ENCODE results near the gene FAM234A.
"Not testable (repeated sequence)": the region's sequence is repeated elsewhere in the genome, so short reads cannot be mapped to it uniquely, and the experiment has no call there.

The FAM234A gene

DNA sequence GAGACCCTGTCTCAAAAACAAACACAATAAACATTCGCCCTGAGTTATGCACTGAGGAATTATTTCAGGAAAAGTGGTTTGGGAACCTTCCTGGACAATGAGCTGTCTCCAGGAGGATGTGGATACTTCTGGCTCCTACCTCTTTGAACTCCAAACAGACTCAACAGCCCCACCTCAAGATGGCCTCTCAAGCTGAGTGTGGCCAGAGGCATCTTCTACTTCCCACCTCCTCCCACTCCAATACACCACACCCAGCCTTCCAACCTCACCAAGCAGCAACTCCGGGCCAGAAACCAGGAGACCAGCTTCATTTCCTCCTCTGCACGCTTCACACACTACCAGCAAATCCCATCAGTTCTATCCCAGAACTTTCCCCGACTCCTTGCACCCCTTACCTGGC is 42.8 kb upstream of the FAM234A start:
- no peak overlapping the region for H3K4me3 ChIP-seq (ENCODE audit: control insufficient read depth in 1 of 7, extremely low read depth in 1 of 7, insufficient read depth in 4 of 7, low read depth in 2 of 7, low read length in 6 of 7)
- peaks cover 16 to 87% (median 62%) of the 10 kb centered on the region in 4 experiments for H3K36me3 ChIP-seq (ENCODE audit: control insufficient read depth in 4 of 4, insufficient read depth in 4 of 4, low read length in 3 of 4)
- no peak for DNase-seq
- ChIA-PET CTCF (interaction anchor here (0.7 to 2.2 kb wide), 9 partner anchors 10 to 148 kb away, joined by 3 to 5 read pairs (median 4); partner anchors contain the start of gene HBQ1), POLR2A (interaction anchor here (1.4 kb wide), 1 partner anchor 9 kb away, joined by 4 read pairs; no protein-coding TSS in a partner anchor)
- H3K9me3 ChIP-seq (ENCODE audit: control extremely low read depth in 1 of 5, control insufficient read depth in 4 of 5, insufficient read depth in 2 of 5, low read depth in 1 of 5, low read length in 4 of 5) = no peaks in the 10 kb centered on the region
- H3K4me1 ChIP-seq (ENCODE audit: control extremely low read depth in 1 of 4, control insufficient read depth in 4 of 4, insufficient read depth in 4 of 4, low read length in 3 of 4) = peaks cover 0 to 10% (median 7%) of the 10 kb centered on the region in 4 experiments
- WGBS (ENCODE audit: insufficient coverage) = 100% methylated on average over 1 of the region's 4 CpGs
- H3K27me3 ChIP-seq (replicated peaks in 2 of 5; ENCODE audit: control insufficient read depth in 4 of 5, insufficient read depth in 5 of 5, low read length in 4 of 5) = no peaks in the 10 kb centered on the region
- no peak overlapping the region for H3K27ac ChIP-seq (ENCODE audit: insufficient read depth in 1 of 2, low read depth in 1 of 2, low read length in 2 of 2, poor library complexity in 1 of 2, severe bottlenecking in 2 of 2)

DNA sequence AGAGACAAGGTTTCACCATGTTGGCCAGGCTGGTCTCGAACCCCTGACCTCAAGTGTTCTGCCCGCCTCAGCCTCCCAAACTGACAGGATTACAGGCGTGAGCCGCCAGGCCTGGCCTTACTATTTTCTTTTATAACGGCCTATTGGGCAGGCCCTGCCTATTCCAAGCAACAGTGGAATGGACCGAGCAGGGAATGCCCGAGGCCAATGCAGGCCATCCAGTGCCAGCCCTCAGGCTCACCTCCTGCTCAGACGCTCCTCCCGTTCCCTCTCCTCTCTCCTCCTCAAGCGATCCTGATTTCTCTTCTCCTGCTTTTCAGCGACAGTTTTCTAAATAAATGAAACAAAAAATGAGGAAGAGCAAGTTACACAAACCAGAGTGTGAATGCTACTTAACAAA is 41.9 kb upstream of the FAM234A start:
- no peak for DNase-seq
- peaks cover 0 to 10% (median 7%) of the 10 kb centered on the region in 4 experiments for H3K4me1 ChIP-seq (ENCODE audit: control extremely low read depth in 1 of 4, control insufficient read depth in 4 of 4, insufficient read depth in 4 of 4, low read length in 3 of 4)
- no peaks in the 10 kb centered on the region for H3K9me3 ChIP-seq (ENCODE audit: control extremely low read depth in 1 of 5, control insufficient read depth in 4 of 5, insufficient read depth in 2 of 5, low read depth in 1 of 5, low read length in 4 of 5)
- H3K4me3 ChIP-seq (ENCODE audit: control insufficient read depth in 1 of 7, extremely low read depth in 1 of 7, insufficient read depth in 4 of 7, low read depth in 2 of 7, low read length in 6 of 7) = no peak overlapping the region
- ChIA-PET POLR2A (no interaction called here), CTCF (interaction anchor here (1.0 to 2.2 kb wide), 8 partner anchors 9 to 127 kb away, joined by 3 to 5 read pairs (median 4); partner anchors contain the start of gene HBQ1)
- H3K27me3 ChIP-seq (replicated peaks in 2 of 5; ENCODE audit: control insufficient read depth in 4 of 5, insufficient read depth in 5 of 5, low read length in 4 of 5) = no peaks in the 10 kb centered on the region
- H3K36me3 ChIP-seq (ENCODE audit: control insufficient read depth in 4 of 4, insufficient read depth in 4 of 4, low read length in 3 of 4) = peaks cover 15 to 88% (median 61%) of the 10 kb centered on the region in 4 experiments
- peak overlapping the region in 1 of 2 experiments; percentile 34 for H3K27ac ChIP-seq (ENCODE audit: insufficient read depth in 1 of 2, low read depth in 1 of 2, low read length in 2 of 2, poor library complexity in 1 of 2, severe bottlenecking in 2 of 2)
- 100% methylated on average over 6 of the region's 11 CpGs for WGBS (ENCODE audit: insufficient coverage)

DNA sequence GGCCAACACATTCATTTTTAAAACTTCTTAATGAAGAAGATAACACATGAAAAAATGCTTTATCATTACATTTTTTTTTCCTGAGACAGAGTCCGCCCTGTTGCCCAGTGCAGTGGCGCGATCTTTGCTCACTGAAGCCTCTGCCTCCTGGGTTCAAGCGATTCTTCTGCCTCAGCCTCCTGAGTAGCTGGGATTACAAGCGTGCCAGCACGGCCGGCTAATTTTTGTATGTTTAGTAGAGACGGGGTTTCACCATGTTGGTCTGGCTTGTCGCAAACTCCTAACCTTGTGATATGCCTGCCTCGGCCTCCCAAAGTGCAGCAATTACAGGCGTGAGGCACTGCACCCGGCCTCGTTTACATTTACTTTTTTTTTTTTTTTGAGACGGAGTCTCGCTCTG is 41.2 kb upstream of the FAM234A start:
- WGBS (ENCODE audit: insufficient coverage) = 97% methylated on average over 10 of the region's 15 CpGs
- H3K9me3 ChIP-seq (ENCODE audit: control extremely low read depth in 1 of 5, control insufficient read depth in 4 of 5, insufficient read depth in 2 of 5, low read depth in 1 of 5, low read length in 4 of 5) = no peaks in the 10 kb centered on the region
- no peak overlapping the region for H3K27ac ChIP-seq (ENCODE audit: insufficient read depth in 1 of 2, low read depth in 1 of 2, low read length in 2 of 2, poor library complexity in 1 of 2, severe bottlenecking in 2 of 2)
- H3K4me1 ChIP-seq (ENCODE audit: control extremely low read depth in 1 of 4, control insufficient read depth in 4 of 4, insufficient read depth in 4 of 4, low read length in 3 of 4) = peaks cover 0 to 10% (median 7%) of the 10 kb centered on the region in 4 experiments
- H3K27me3 ChIP-seq (replicated peaks in 2 of 5; ENCODE audit: control insufficient read depth in 4 of 5, insufficient read depth in 5 of 5, low read length in 4 of 5) = no peaks in the 10 kb centered on the region
- peaks cover 19 to 90% (median 64%) of the 10 kb centered on the region in 4 experiments for H3K36me3 ChIP-seq (ENCODE audit: control insufficient read depth in 4 of 4, insufficient read depth in 4 of 4, low read length in 3 of 4)
- ChIA-PET POLR2A (interaction anchor here (0.7 kb wide), 1 partner anchor 79 kb away, joined by 3 read pairs; no protein-coding TSS in a partner anchor), CTCF (interaction anchor here (1.0 to 1.8 kb wide), 2 partner anchors 8 to 86 kb away, joined by 4 to 5 read pairs; no protein-coding TSS in a partner anchor)
- DNase-seq = no peak
- H3K4me3 ChIP-seq (ENCODE audit: control insufficient read depth in 1 of 7, extremely low read depth in 1 of 7, insufficient read depth in 4 of 7, low read depth in 2 of 7, low read length in 6 of 7) = no peak overlapping the region

DNA sequence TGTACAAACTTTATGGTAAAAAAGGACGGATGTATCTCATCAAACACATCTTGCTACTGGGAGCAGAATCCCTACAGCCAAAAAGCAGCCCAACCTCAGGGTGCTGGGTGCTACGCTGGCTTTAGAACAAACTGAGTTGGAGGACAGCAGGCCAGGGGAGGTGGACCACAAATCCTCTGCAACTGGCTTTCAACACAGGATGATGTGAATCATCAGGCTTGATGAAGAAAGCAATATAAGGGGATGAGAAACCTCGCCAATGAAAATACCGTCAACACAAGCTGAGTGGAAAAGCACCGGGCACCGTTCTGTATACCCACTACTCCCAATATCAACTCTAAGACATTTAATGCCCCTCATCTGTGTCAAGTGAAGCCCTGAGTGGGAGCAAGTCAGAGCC is 40.1 kb upstream of the FAM234A start:
- POLR2A ChIA-PET = no interaction called here
- H3K27ac ChIP-seq (ENCODE audit: insufficient read depth in 1 of 2, low read depth in 1 of 2, low read length in 2 of 2, poor library complexity in 1 of 2, severe bottlenecking in 2 of 2) = no peak overlapping the region
- H3K27me3 ChIP-seq (replicated peaks in 2 of 5; ENCODE audit: control insufficient read depth in 4 of 5, insufficient read depth in 5 of 5, low read length in 4 of 5) = no peaks in the 10 kb centered on the region
- H3K36me3 ChIP-seq (ENCODE audit: control insufficient read depth in 4 of 4, insufficient read depth in 4 of 4, low read length in 3 of 4) = peaks cover 20 to 88% (median 59%) of the 10 kb centered on the region in 4 experiments
- DNase-seq = no peak
- H3K4me3 ChIP-seq (ENCODE audit: control insufficient read depth in 1 of 7, extremely low read depth in 1 of 7, insufficient read depth in 4 of 7, low read depth in 2 of 7, low read length in 6 of 7) = no peak overlapping the region
- 100% methylated on average over 1 of the region's 6 CpGs for WGBS (ENCODE audit: insufficient coverage)
- H3K9me3 ChIP-seq (ENCODE audit: control extremely low read depth in 1 of 5, control insufficient read depth in 4 of 5, insufficient read depth in 2 of 5, low read depth in 1 of 5, low read length in 4 of 5) = no peaks in the 10 kb centered on the region
- CTCF ChIA-PET = interaction anchor here (1.4 kb wide), 1 partner anchor 24 kb away, joined by 4 read pairs; no protein-coding TSS in a partner anchor
- peaks cover 0 to 10% (median 7%) of the 10 kb centered on the region in 4 experiments for H3K4me1 ChIP-seq (ENCODE audit: control extremely low read depth in 1 of 4, control insufficient read depth in 4 of 4, insufficient read depth in 4 of 4, low read length in 3 of 4)

DNA sequence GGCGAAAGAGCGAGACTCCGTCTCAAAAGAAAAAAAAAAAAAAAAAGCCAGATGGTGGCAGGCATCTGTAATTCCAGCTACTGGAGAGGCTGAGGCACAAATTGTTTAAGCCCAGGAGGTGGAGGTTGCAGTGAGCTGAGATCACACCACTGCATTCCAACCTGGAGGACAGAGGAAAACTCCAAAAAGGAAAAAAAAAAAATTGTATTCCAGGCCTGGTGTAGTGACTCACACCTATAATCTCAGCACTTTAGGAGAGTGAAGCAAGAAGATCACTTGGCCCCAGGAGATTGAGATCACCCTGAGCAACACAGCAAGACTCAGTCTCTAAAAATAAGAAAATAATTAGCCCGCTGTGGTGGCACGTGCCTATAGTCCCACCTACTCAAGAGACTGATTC is 34.2 kb upstream of the FAM234A start:
- ChIA-PET CTCF (no interaction called here), POLR2A (no interaction called here)
- Histone ChIP-seq H3K36me3 (ENCODE audit: control insufficient read depth in 4 of 4, insufficient read depth in 4 of 4, low read length in 3 of 4) (peaks cover 31 to 74% (median 44%) of the 10 kb centered on the region in 4 experiments), H3K27me3 (replicated peaks in 2 of 5; ENCODE audit: control insufficient read depth in 4 of 5, insufficient read depth in 5 of 5, low read length in 4 of 5) (no peaks in the 10 kb centered on the region), H3K4me3 (ENCODE audit: control insufficient read depth in 1 of 7, extremely low read depth in 1 of 7, insufficient read depth in 4 of 7, low read depth in 2 of 7, low read length in 6 of 7) (no peak overlapping the region), H3K4me1 (ENCODE audit: control extremely low read depth in 1 of 4, control insufficient read depth in 4 of 4, insufficient read depth in 4 of 4, low read length in 3 of 4) (no peaks in the 10 kb centered on the region), H3K9me3 (ENCODE audit: control extremely low read depth in 1 of 5, control insufficient read depth in 4 of 5, insufficient read depth in 2 of 5, low read depth in 1 of 5, low read length in 4 of 5) (no peaks in the 10 kb centered on the region), H3K27ac (ENCODE audit: insufficient read depth in 1 of 2, low read depth in 1 of 2, low read length in 2 of 2, poor library complexity in 1 of 2, severe bottlenecking in 2 of 2) (no peak overlapping the region)
- 100% methylated on average over 3 of the region's 5 CpGs for WGBS (ENCODE audit: insufficient coverage)
- no peak for DNase-seq

DNA sequence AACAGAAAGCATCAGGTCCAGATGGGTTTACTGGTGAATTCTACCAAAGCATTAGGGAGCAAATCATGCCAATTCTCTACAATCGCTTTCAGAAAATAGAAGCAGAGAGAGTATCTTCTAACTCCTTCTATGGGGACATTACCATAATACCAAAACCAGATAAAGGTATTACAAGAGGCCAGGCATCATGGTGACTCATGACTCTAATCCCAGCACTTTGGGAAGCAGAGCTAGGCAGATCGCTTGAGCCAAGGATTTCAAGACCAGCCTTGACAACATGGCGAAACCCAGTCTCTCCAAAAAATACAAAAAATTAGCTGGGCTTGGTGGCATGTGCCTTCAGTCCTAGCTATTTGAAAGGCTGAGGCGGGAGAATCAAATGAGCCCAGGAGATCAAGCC is 31.4 kb upstream of the FAM234A start:
- H3K36me3 ChIP-seq (ENCODE audit: control insufficient read depth in 4 of 4, insufficient read depth in 4 of 4, low read length in 3 of 4) = peaks cover 32 to 77% (median 49%) of the 10 kb centered on the region in 4 experiments
- DNase-seq = no peak
- 97% methylated on average over 4 of the region's 4 CpGs for WGBS (ENCODE audit: insufficient coverage)
- ChIA-PET CTCF (no interaction called here), POLR2A (no interaction called here)
- H3K4me1 ChIP-seq (ENCODE audit: control extremely low read depth in 1 of 4, control insufficient read depth in 4 of 4, insufficient read depth in 4 of 4, low read length in 3 of 4) = no peaks in the 10 kb centered on the region
- H3K9me3 ChIP-seq (ENCODE audit: control extremely low read depth in 1 of 5, control insufficient read depth in 4 of 5, insufficient read depth in 2 of 5, low read depth in 1 of 5, low read length in 4 of 5) = no peaks in the 10 kb centered on the region
- no peak overlapping the region for H3K27ac ChIP-seq (ENCODE audit: insufficient read depth in 1 of 2, low read depth in 1 of 2, low read length in 2 of 2, poor library complexity in 1 of 2, severe bottlenecking in 2 of 2)
- no peak overlapping the region for H3K4me3 ChIP-seq (ENCODE audit: control insufficient read depth in 1 of 7, extremely low read depth in 1 of 7, insufficient read depth in 4 of 7, low read depth in 2 of 7, low read length in 6 of 7)
- no peaks in the 10 kb centered on the region for H3K27me3 ChIP-seq (replicated peaks in 2 of 5; ENCODE audit: control insufficient read depth in 4 of 5, insufficient read depth in 5 of 5, low read length in 4 of 5)

DNA sequence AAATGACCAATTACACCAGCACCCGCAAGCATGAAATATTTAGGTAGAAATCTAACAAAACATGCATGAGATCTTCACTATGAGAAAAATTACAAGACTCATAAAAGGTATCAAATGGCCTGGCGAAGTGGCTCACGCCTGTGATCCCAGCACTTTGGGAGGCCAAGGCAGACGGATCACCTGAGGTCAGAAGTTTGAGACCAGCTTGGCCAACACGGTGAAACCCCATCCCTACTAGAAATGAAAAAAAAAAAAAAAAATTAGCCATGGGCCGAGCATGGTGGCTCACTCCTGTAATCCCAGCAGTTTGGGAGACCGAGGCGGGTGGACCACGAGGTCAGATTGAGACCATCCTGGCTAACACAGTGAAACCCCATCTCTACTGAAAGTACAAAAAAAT is 30.6 kb upstream of the FAM234A start:
- H3K4me3 ChIP-seq (ENCODE audit: control insufficient read depth in 1 of 7, extremely low read depth in 1 of 7, insufficient read depth in 4 of 7, low read depth in 2 of 7, low read length in 6 of 7); H3K9me3 ChIP-seq (ENCODE audit: control extremely low read depth in 1 of 5, control insufficient read depth in 4 of 5, insufficient read depth in 2 of 5, low read depth in 1 of 5, low read length in 4 of 5); H3K27ac ChIP-seq (ENCODE audit: insufficient read depth in 1 of 2, low read depth in 1 of 2, low read length in 2 of 2, poor library complexity in 1 of 2, severe bottlenecking in 2 of 2); H3K4me1 ChIP-seq (ENCODE audit: control extremely low read depth in 1 of 4, control insufficient read depth in 4 of 4, insufficient read depth in 4 of 4, low read length in 3 of 4); H3K27me3 ChIP-seq (replicated peaks in 2 of 5; ENCODE audit: control insufficient read depth in 4 of 5, insufficient read depth in 5 of 5, low read length in 4 of 5); POLR2A ChIA-PET; DNase-seq: not testable (repeated sequence)
- WGBS (ENCODE audit: insufficient coverage) = 100% methylated on average over 1 of the region's 9 CpGs
- H3K36me3 ChIP-seq (ENCODE audit: control insufficient read depth in 4 of 4, insufficient read depth in 4 of 4, low read length in 3 of 4) = peaks cover 30 to 77% (median 45%) of the 10 kb centered on the region in 4 experiments
- CTCF ChIA-PET = interaction anchor here (1.2 kb wide), 2 partner anchors 15 to 16 kb away, joined by 3 read pairs; no protein-coding TSS in a partner anchor
